Measurements from ENCODE around the gene ENDOD1. TPM values are rescaled to one million over a fixed set of nuclear protein-coding genes. Genes with fewer than 3 reads are reported as not detected.

The ENDOD1 gene
- total RNA-seq, 1 donor from 2014 or later, result 4.5 TPM

- Mint-ChIP-seq H3K36me3 (ENCODE audit: low read depth, unreplicated experiment) (peaks cover 6% of the 10 kb centered on the region), H3K27me3 (ENCODE audit: unreplicated experiment) (peaks cover 10% of the 10 kb centered on the region), H3K4me1 (ENCODE audit: unreplicated experiment) (peaks cover 4% of the 10 kb centered on the region), H3K9me3 (ENCODE audit: unreplicated experiment) (no peaks in the 10 kb centered on the region), H3K27ac (ENCODE audit: unreplicated experiment) (no peak overlapping the region), H3K4me3 (ENCODE audit: unreplicated experiment) (no peak overlapping the region)
- no peak for TF ChIP-seq CTCF (IDR thresholded peaks at IDR 0.05; ENCODE audit: unreplicated experiment)
- no peak for DNase-seq (ENCODE audit: low spot score)
These were observed 6.4 kb downstream of the ENDOD1 start for GRCh38 chr11:95095858-95096587.

GRCh38 chr11:95097209-95097608 lies 7.6 kb downstream of the ENDOD1 start:
- TF ChIP-seq CTCF (IDR thresholded peaks at IDR 0.05; ENCODE audit: unreplicated experiment), result no peak
- H3K27me3 Mint-ChIP-seq (ENCODE audit: unreplicated experiment), result peaks cover 3% of the 10 kb centered on the region
- H3K4me1 Mint-ChIP-seq (ENCODE audit: unreplicated experiment), result no peaks in the 10 kb centered on the region
- no peak for DNase-seq (ENCODE audit: low spot score)
- H3K27ac Mint-ChIP-seq (ENCODE audit: unreplicated experiment), result no peak overlapping the region
- H3K9me3 Mint-ChIP-seq (ENCODE audit: unreplicated experiment), result no peaks in the 10 kb centered on the region
- H3K36me3 Mint-ChIP-seq (ENCODE audit: low read depth, unreplicated experiment), result peaks cover 2% of the 10 kb centered on the region
- no peak overlapping the region for H3K4me3 Mint-ChIP-seq (ENCODE audit: unreplicated experiment)

GRCh38 chr11:95098826-95099225 lies 9.2 kb downstream of the ENDOD1 start:
- H3K4me3 Mint-ChIP-seq (ENCODE audit: unreplicated experiment), result no peak overlapping the region
- no peaks in the 10 kb centered on the region for H3K9me3 Mint-ChIP-seq (ENCODE audit: unreplicated experiment)
- DNase-seq (ENCODE audit: low spot score), result no peak
- H3K27me3 Mint-ChIP-seq (ENCODE audit: unreplicated experiment), result peaks cover 3% of the 10 kb centered on the region
- no peaks in the 10 kb centered on the region for H3K36me3 Mint-ChIP-seq (ENCODE audit: low read depth, unreplicated experiment)
- peaks cover 4% of the 10 kb centered on the region for H3K4me1 Mint-ChIP-seq (ENCODE audit: unreplicated experiment)
- no peak for TF ChIP-seq CTCF (IDR thresholded peaks at IDR 0.05; ENCODE audit: unreplicated experiment)
- H3K27ac Mint-ChIP-seq (ENCODE audit: unreplicated experiment), result no peak overlapping the region

DNA sequence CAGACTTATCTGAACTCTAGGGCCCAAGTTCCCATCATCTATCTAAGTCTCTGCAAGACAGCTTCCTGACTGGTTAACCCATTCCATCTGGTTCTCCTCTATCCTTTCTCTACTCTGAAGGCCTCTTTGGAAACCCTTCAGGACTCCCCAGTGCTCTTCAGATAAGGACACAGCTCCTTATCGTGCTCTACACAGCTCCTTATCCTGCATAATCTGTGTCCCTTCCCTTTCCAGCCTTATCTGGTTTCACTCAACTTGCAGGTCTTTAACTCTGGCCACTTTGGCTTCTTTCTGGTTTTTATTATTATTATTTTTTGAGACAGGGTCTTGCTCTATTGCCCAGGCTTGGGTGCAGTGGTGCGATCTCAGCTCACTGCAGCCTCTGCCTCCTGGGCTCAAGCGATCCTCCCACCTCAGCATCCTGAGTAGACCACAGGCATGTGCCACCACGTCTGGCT lies 10.6 kb downstream of the ENDOD1 start:
- Mint-ChIP-seq H3K9me3 (ENCODE audit: unreplicated experiment) (no peaks in the 10 kb centered on the region), H3K4me3 (ENCODE audit: unreplicated experiment) (no peak overlapping the region), H3K36me3 (ENCODE audit: low read depth, unreplicated experiment) (no peaks in the 10 kb centered on the region), H3K27me3 (ENCODE audit: unreplicated experiment) (peaks cover 3% of the 10 kb centered on the region), H3K27ac (ENCODE audit: unreplicated experiment) (no peak overlapping the region), H3K4me1 (ENCODE audit: unreplicated experiment) (peaks cover 4% of the 10 kb centered on the region)
- DNase-seq (ENCODE audit: low spot score), result no peak
- no peak for TF ChIP-seq CTCF (IDR thresholded peaks at IDR 0.05; ENCODE audit: unreplicated experiment)

DNA sequence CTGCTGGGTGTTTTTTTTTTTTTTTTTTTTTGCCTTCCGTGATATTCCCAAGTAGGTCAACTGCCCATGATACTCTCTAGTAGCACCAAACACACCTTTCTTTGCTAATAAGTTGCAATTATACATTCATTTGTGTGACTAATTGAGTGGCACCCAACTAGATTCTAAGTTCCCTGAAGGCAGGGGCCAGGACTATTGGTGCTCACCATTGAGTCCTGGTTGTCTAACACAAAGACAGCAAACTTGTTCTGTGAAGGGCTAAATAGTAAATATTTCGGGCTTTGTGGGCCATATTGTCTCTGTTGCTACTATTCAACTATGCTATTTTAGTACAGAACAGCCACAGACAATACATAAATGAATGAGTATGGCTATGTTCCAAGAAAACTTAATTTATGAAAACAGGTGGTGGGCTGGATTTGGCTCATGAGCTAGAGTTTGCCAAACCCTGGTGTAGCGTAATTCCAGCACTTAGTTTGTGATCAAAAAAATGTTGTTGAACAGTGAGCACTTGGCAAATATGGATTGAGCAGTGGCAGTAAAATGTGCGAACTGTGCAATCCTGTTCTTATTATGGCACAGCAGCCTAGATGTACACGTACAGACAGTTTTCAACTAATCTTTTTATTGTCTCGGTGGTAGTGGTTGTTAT lies 11.3 kb downstream of the ENDOD1 start:
- DNase-seq (ENCODE audit: low spot score), result no peak
- H3K27ac Mint-ChIP-seq (ENCODE audit: unreplicated experiment), result no peak overlapping the region
- no peak for TF ChIP-seq CTCF (IDR thresholded peaks at IDR 0.05; ENCODE audit: unreplicated experiment)
- peaks cover 4% of the 10 kb centered on the region for H3K4me1 Mint-ChIP-seq (ENCODE audit: unreplicated experiment)
- H3K9me3 Mint-ChIP-seq (ENCODE audit: unreplicated experiment), result no peaks in the 10 kb centered on the region
- peaks cover 3% of the 10 kb centered on the region for H3K27me3 Mint-ChIP-seq (ENCODE audit: unreplicated experiment)
- H3K4me3 Mint-ChIP-seq (ENCODE audit: unreplicated experiment), result no peak overlapping the region
- no peaks in the 10 kb centered on the region for H3K36me3 Mint-ChIP-seq (ENCODE audit: low read depth, unreplicated experiment)

Measured in endothelial cell (in vitro differentiated cells).